Activated T-helper 1 cell treated with anti-CD3 and anti-CD28 coated beads, Interleukin-2, amount 50 U/mL, for 16 hours (primary cell): Measurements from ENCODE around the gene LY6G5B.

Experiments
- DNase-seq, 2 donors: peaks; one replicate each; pipeline ENCODE4 v3.0.0-alpha.2; 2020; ENCODE audit warnings: low read depth in 1 of 2, low spot score in 1 of 2

The LY6G5B gene

GRCh38 chr6:31662124-31662723, 7.6 kb upstream of the LY6G5B start:
- DNase-seq: no peak

- no peak for DNase-seq
Observed at GRCh38 chr6:31663126-31663960, 6.4 kb upstream of the LY6G5B start.

- DNase-seq: no peak
Observed at GRCh38 chr6:31663961-31664789, 5.6 kb upstream of the LY6G5B start.

- peak; percentile 78 for DNase-seq
Observed at GRCh38 chr6:31664790-31665500, 4.8 kb upstream of the LY6G5B start, which contains the start of gene GPANK1. Gene GPANK1 (minus strand): TSS chr6:31664997. CDS start chr6:31664478, 519 bp downstream.

- DNase-seq: peak; percentile 94 to 98
Observed at GRCh38 chr6:31665501-31666336, 4.1 kb upstream of the LY6G5B start, which contains the start of gene CSNK2B. Gene CSNK2B (plus strand): TSS chr6:31666080. CDS start chr6:31666832, 752 bp downstream.

- DNase-seq: no peak
Observed at GRCh38 chr6:31666337-31666965, 3.3 kb upstream of the LY6G5B start.

- no peak for DNase-seq
Observed at GRCh38 chr6:31676322-31676903, 6.6 kb downstream of the LY6G5B start.

- DNase-seq: no peak
Observed at GRCh38 chr6:31676904-31677303, 7.1 kb downstream of the LY6G5B start.

GRCh38 chr6:31677955-31678354, 8.2 kb downstream of the LY6G5B start:
- no peak for DNase-seq

GRCh38 chr6:31680226-31681134, 10.7 kb downstream of the LY6G5B start, which contains the start of gene LY6G5C:
Gene LY6G5C (minus strand): TSS chr6:31681067. CDS start chr6:31680373, 694 bp downstream.
- peak; percentile 37 to 40 for DNase-seq

GRCh38 chr6:31681135-31681671, 11.4 kb downstream of the LY6G5B start:
- no peak for DNase-seq

- no peak for DNase-seq
Observed at GRCh38 chr6:31683591-31683990, 13.8 kb downstream of the LY6G5B start.

- no peak for DNase-seq
Observed at GRCh38 chr6:31686483-31686882, 16.7 kb downstream of the LY6G5B start.

GRCh38 chr6:31687321-31687720, 17.5 kb downstream of the LY6G5B start:
- no peak for DNase-seq

- DNase-seq: no peak
Observed at GRCh38 chr6:31687860-31688693, 18.3 kb downstream of the LY6G5B start.

- DNase-seq: no peak
Observed at GRCh38 chr6:31689249-31690110, 19.7 kb downstream of the LY6G5B start.
